Astrocyte (in vitro differentiated cells and primary cell): Measurements from ENCODE around the gene ALK. TPM values are rescaled to one million over a fixed set of nuclear protein-coding genes. Genes with fewer than 3 reads are reported as not detected.
A peak's percentile ranks its signal among the peaks of the same experiment; 100 is the strongest.

Experiments used
- DNase-seq: peaks from one replicate; pipeline ENCODE4 v3.0.0-alpha.2; 2010; ENCODE audit warnings: low read depth
- FAIRE-seq: peaks from 2 replicates; lab custom pipeline; 2011; peaks lifted over from hg19 to GRCh38; lab: Jason Lieb, UNC
- H2AFZ ChIP-seq: 2 replicates; pipeline ENCODE4 v1.6.0; 2012; ENCODE audit warnings: low read depth, low read length, inconsistent platforms
- H3K27ac ChIP-seq: 2 replicates; pipeline ENCODE4 v1.5.1; 2011; ENCODE audit warnings: low read depth, low read length, inconsistent platforms
- H3K27me3 ChIP-seq: 2 replicates; pipeline ENCODE4 v1.6.0; 2011; ENCODE audit warnings: low read length, inconsistent platforms; ENCODE audit not compliant: insufficient read depth
- H3K36me3 ChIP-seq: 2 replicates; pipeline ENCODE4 v1.5.1; 2011; ENCODE audit warnings: low read length, inconsistent platforms; ENCODE audit not compliant: insufficient read depth
- H3K4me1 ChIP-seq: 2 replicates; pipeline ENCODE4 v1.5.1; 2011; ENCODE audit warnings: low read length, inconsistent platforms; ENCODE audit not compliant: insufficient read depth
- H3K4me2 ChIP-seq: 2 replicates; pipeline ENCODE4 v1.6.0; 2012; ENCODE audit warnings: low read length, inconsistent platforms
- H3K4me3 ChIP-seq: 2 replicates; pipeline ENCODE4 v1.5.1; 2011; ENCODE audit warnings: low read depth, mild to moderate bottlenecking, low read length, inconsistent platforms; ENCODE audit not compliant: insufficient read depth
- H3K79me2 ChIP-seq: 2 replicates; pipeline ENCODE4 v1.6.0; 2012; ENCODE audit warnings: mild to moderate bottlenecking, low read length, inconsistent platforms; ENCODE audit not compliant: insufficient read depth
- H3K9ac ChIP-seq: 2 replicates; pipeline ENCODE4 v1.6.0; 2012; ENCODE audit warnings: mild to moderate bottlenecking, low read length, inconsistent platforms
- H3K9me3 ChIP-seq: 2 replicates; pipeline ENCODE4 v1.5.1; 2012; ENCODE audit warnings: low read depth, mild to moderate bottlenecking, low read length, inconsistent platforms; ENCODE audit not compliant: insufficient read depth
- H4K20me1 ChIP-seq: 2 replicates; pipeline ENCODE4 v1.6.0; 2012; ENCODE audit warnings: low read length, inconsistent platforms; ENCODE audit not compliant: insufficient read depth
- H3K27ac Mint-ChIP-seq: one replicate; pipeline ENCODE4 v1.8.0; 2021; ENCODE audit warnings: mild to moderate bottlenecking, mixed read lengths; ENCODE audit not compliant: unreplicated experiment
- H3K27me3 Mint-ChIP-seq: one replicate; pipeline ENCODE4 v1.8.0; 2021; ENCODE audit warnings: low read depth, mixed read lengths; ENCODE audit not compliant: unreplicated experiment
- H3K36me3 Mint-ChIP-seq: one replicate; pipeline ENCODE4 v1.8.0; 2021; ENCODE audit warnings: low read depth, mixed read lengths; ENCODE audit not compliant: unreplicated experiment
- H3K4me1 Mint-ChIP-seq: one replicate; pipeline ENCODE4 v1.8.0; 2021; ENCODE audit warnings: low read depth, mixed read lengths; ENCODE audit not compliant: unreplicated experiment
- H3K4me3 Mint-ChIP-seq: one replicate; pipeline ENCODE4 v1.8.0; 2021; ENCODE audit warnings: mild to moderate bottlenecking, moderate library complexity, mixed read lengths; ENCODE audit not compliant: unreplicated experiment
- H3K9me3 Mint-ChIP-seq: one replicate; pipeline ENCODE4 v1.8.0; 2021; ENCODE audit warnings: mild to moderate bottlenecking, mixed read lengths; ENCODE audit not compliant: unreplicated experiment
- EZH2 ChIP-seq: IDR thresholded peaks from 2 replicates; pipeline ENCODE4 v1.6.1; 2012; ENCODE audit warnings: mild to moderate bottlenecking, low read length, inconsistent platforms; ENCODE audit not compliant: insufficient read depth
- total RNA-seq: library from RNA; stranded (reverse); gene quantifications from 2 replicates; pipeline ENCODE4 v1.2.1, GENCODE V29; 2021
- TF ChIP-seq, protein P1 (sequence below): IDR thresholded peaks from 2 replicates; pipeline ENCODE4 v1.5.1; 2011; ENCODE audit warnings: low read depth, mild to moderate bottlenecking, inconsistent platforms, low read length, moderate library complexity; ENCODE audit not compliant: insufficient read depth

ALK gene
- total RNA-seq, 1 donor from 2014 or later: 0.16 TPM

- H3K36me3 Mint-ChIP-seq: no peaks in the 10 kb centered on the region
- no peak overlapping the region for H3K27ac Mint-ChIP-seq
- H3K4me3 ChIP-seq: no peak overlapping the region
- TF ChIP-seq EZH2: no peak
- TF ChIP-seq, protein P1, sequence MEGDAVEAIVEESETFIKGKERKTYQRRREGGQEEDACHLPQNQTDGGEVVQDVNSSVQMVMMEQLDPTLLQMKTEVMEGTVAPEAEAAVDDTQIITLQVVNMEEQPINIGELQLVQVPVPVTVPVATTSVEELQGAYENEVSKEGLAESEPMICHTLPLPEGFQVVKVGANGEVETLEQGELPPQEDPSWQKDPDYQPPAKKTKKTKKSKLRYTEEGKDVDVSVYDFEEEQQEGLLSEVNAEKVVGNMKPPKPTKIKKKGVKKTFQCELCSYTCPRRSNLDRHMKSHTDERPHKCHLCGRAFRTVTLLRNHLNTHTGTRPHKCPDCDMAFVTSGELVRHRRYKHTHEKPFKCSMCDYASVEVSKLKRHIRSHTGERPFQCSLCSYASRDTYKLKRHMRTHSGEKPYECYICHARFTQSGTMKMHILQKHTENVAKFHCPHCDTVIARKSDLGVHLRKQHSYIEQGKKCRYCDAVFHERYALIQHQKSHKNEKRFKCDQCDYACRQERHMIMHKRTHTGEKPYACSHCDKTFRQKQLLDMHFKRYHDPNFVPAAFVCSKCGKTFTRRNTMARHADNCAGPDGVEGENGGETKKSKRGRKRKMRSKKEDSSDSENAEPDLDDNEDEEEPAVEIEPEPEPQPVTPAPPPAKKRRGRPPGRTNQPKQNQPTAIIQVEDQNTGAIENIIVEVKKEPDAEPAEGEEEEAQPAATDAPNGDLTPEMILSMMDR: no peak
- no peak overlapping the region for H3K27ac ChIP-seq
- no peak overlapping the region for H3K4me2 ChIP-seq
- no peaks in the 10 kb centered on the region for H3K27me3 Mint-ChIP-seq
- no peaks in the 10 kb centered on the region for H3K9me3 Mint-ChIP-seq
- no peaks in the 10 kb centered on the region for H3K4me1 ChIP-seq
- peaks cover 15% of the 10 kb centered on the region for H3K4me1 Mint-ChIP-seq
- FAIRE-seq: no peak
- DNase-seq: no peak
- H3K36me3 ChIP-seq: no peaks in the 10 kb centered on the region
- H3K79me2 ChIP-seq: no peaks in the 10 kb centered on the region
- no peaks in the 10 kb centered on the region for H4K20me1 ChIP-seq
- no peak overlapping the region for H2AFZ ChIP-seq
- no peak overlapping the region for H3K4me3 Mint-ChIP-seq
- H3K9me3 ChIP-seq: no peaks in the 10 kb centered on the region
- no peaks in the 10 kb centered on the region for H3K27me3 ChIP-seq
- H3K9ac ChIP-seq: no peak overlapping the region
Measured at GRCh38 chr2:29489568-29489967, 431.8 kb downstream of the ALK start.

DNA sequence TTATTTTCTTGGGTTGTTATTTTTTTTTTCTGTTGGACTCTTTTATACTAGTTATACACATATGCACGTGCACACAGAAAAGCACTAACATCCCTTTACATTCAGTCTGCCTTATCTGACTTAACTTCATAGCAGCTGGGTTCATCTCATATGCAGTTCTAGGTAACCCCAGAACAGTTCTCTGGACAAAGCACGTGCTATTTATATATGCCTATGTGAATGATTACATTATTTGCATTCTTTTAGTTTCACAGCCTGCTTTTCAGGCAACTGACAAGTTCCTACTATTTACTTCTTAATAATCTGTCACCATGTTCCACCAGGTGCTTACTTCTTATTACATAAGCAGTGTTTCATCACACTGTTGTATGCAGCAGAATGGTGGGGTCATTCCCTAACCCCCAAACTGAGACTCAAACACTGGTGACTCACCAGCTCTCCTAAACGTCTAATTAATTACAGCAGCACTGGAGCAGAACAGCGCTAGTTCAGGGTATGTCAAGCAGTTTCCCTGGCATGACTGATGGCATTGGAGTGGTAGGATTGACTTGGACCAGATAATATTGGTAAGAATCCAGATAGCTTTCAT is 433.3 kb downstream of the ALK start:
- Mint-ChIP-seq H3K9me3 (peaks cover 4% of the 10 kb centered on the region), H3K4me1 (peaks cover 15% of the 10 kb centered on the region), H3K27me3 (no peaks in the 10 kb centered on the region), H3K36me3 (no peaks in the 10 kb centered on the region), H3K27ac (no peak overlapping the region), H3K4me3 (no peak overlapping the region)
- Histone ChIP-seq H3K27me3 (no peaks in the 10 kb centered on the region), H3K4me1 (no peaks in the 10 kb centered on the region), H2AFZ (no peak overlapping the region), H3K4me2 (no peak overlapping the region), H4K20me1 (no peaks in the 10 kb centered on the region), H3K79me2 (no peaks in the 10 kb centered on the region), H3K36me3 (no peaks in the 10 kb centered on the region), H3K4me3 (no peak overlapping the region), H3K27ac (no peak overlapping the region), H3K9me3 (no peaks in the 10 kb centered on the region), H3K9ac (no peak overlapping the region)
- TF ChIP-seq, protein P1: no peak
- TF ChIP-seq EZH2: no peak
- peak; percentile 61 for DNase-seq
- FAIRE-seq: no peak

- Histone ChIP-seq H3K9me3 (no peaks in the 10 kb centered on the region), H3K4me2 (no peak overlapping the region), H4K20me1 (no peaks in the 10 kb centered on the region), H3K27ac (no peak overlapping the region), H3K27me3 (no peaks in the 10 kb centered on the region), H2AFZ (no peak overlapping the region), H3K4me1 (no peaks in the 10 kb centered on the region), H3K9ac (no peak overlapping the region), H3K79me2 (no peaks in the 10 kb centered on the region), H3K36me3 (no peaks in the 10 kb centered on the region), H3K4me3 (no peak overlapping the region)
- Mint-ChIP-seq H3K27ac (no peak overlapping the region), H3K27me3 (no peaks in the 10 kb centered on the region), H3K9me3 (peaks cover 4% of the 10 kb centered on the region), H3K36me3 (no peaks in the 10 kb centered on the region), H3K4me1 (peaks cover 15% of the 10 kb centered on the region), H3K4me3 (no peak overlapping the region)
- no peak for DNase-seq
- no peak for FAIRE-seq
- no peak for TF ChIP-seq EZH2
- TF ChIP-seq, protein P1: no peak
Measured at GRCh38 chr2:29485631-29486030, 435.8 kb downstream of the ALK start.
